Activated CD8-positive, alpha-beta T cell treated with anti-CD3 and anti-CD28 coated beads for 36 hours (primary cell): ENCODE data around the gene ACOT7. TPM values are rescaled to one million over a fixed set of nuclear protein-coding genes. Genes with fewer than 3 reads are reported as not detected.

Source experiments
- ATAC-seq: fragments of 200-7000 bp; cut with Tn5 transposase; one replicate; pipeline ENCODE4 v1.10.0; 2021; ENCODE audit warnings: mild to moderate bottlenecking, moderate library complexity
- CTCF ChIA-PET: fragments of 350-600 bp; sonication (Branson Sonifier 250); formaldehyde crosslinking; loops from one replicate; lab custom pipeline; 2021; ENCODE audit warnings: antibody characterized with exemption; lab: Charles Lee
- POLR2A ChIA-PET: fragments of 350-600 bp; sonication (Branson Sonifier 250); formaldehyde crosslinking; loops from one replicate; lab custom pipeline; 2021; ENCODE audit warnings: antibody characterized with exemption; lab: Charles Lee
- DNase-seq: peaks from one replicate; pipeline ENCODE4 v3.0.0-alpha.2; 2020
- H3K27ac Mint-ChIP-seq: one replicate; pipeline ENCODE4 v1.8.0; 2021; ENCODE audit warnings: mild to moderate bottlenecking, mixed read lengths
- H3K27me3 Mint-ChIP-seq: one replicate; pipeline ENCODE4 v1.8.0; 2021; ENCODE audit warnings: mixed read lengths
- H3K36me3 Mint-ChIP-seq: one replicate; pipeline ENCODE4 v1.8.0; 2021; ENCODE audit warnings: low read depth, mixed read lengths
- H3K4me1 Mint-ChIP-seq: one replicate; pipeline ENCODE4 v1.8.0; 2021; ENCODE audit warnings: low read depth, mixed read lengths
- H3K4me3 Mint-ChIP-seq: one replicate; pipeline ENCODE4 v1.8.0; 2021; ENCODE audit warnings: mild to moderate bottlenecking, moderate library complexity, mixed read lengths
- H3K9me3 Mint-ChIP-seq: one replicate; pipeline ENCODE4 v1.8.0; 2021; ENCODE audit warnings: mixed read lengths
- CTCF ChIP-seq: fragments of 200-600 bp; IDR thresholded peaks from one replicate; pipeline ENCODE4 v1.8.0; 2022; ENCODE audit warnings: antibody characterized with exemption, mild to moderate bottlenecking
- intact Hi-C: fragments of 100-400 bp; cut with micrococcal nuclease; formaldehyde crosslinking; loops from one replicate; pipeline ENCODE4 v1.10.0; 2022
- total RNA-seq, 2 experiments: library from RNA; stranded (reverse); gene quantifications; one replicate each; pipeline ENCODE4 v1.2.3, GENCODE V29; 2021

ACOT7 gene
- total RNA-seq, 2 experiments from 2014 or later = 80.4 to 86.7 TPM

- Mint-ChIP-seq H3K36me3 (peaks cover 2% of the 10 kb centered on the region), H3K4me3 (no peak overlapping the region), H3K9me3 (no peaks in the 10 kb centered on the region), H3K27ac (no peak overlapping the region), H3K4me1 (peaks cover 2% of the 10 kb centered on the region), H3K27me3 (no peaks in the 10 kb centered on the region)
- ChIA-PET POLR2A (no interaction called here), CTCF (interaction anchor here (2.1 kb wide), 1 partner anchor 44 kb away, joined by 4 read pairs; no protein-coding TSS in a partner anchor)
- intact Hi-C loops = no loop called here
- ATAC-seq = no peak
- TF ChIP-seq CTCF = no peak
- DNase-seq = no peak
These were observed 94.6 kb downstream of the ACOT7 start for GRCh38 chr1:6298940-6299465.

GRCh38 chr1:6298530-6298929 lies 95.0 kb downstream of the ACOT7 start:
- Mint-ChIP-seq H3K4me3 (no peak overlapping the region), H3K27me3 (no peaks in the 10 kb centered on the region), H3K9me3 (no peaks in the 10 kb centered on the region), H3K36me3 (peaks cover 5% of the 10 kb centered on the region), H3K4me1 (peaks cover 2% of the 10 kb centered on the region), H3K27ac (no peak overlapping the region)
- TF ChIP-seq CTCF = no peak
- ATAC-seq = no peak
- ChIA-PET POLR2A (no interaction called here), CTCF (interaction anchor here (2.1 kb wide), 1 partner anchor 45 kb away, joined by 4 read pairs; no protein-coding TSS in a partner anchor)
- no peak for DNase-seq
- intact Hi-C loops = no loop called here

- Mint-ChIP-seq H3K9me3 (no peaks in the 10 kb centered on the region), H3K27me3 (no peaks in the 10 kb centered on the region)
- POLR2A ChIA-PET = no interaction called here
These were observed 97.7 kb downstream of the ACOT7 start for GRCh38 chr1:6295910-6296309.

GRCh38 chr1:6294890-6295556 lies 98.5 kb downstream of the ACOT7 start:
- intact Hi-C loops = no loop called here
- no peak for DNase-seq
- Mint-ChIP-seq H3K27me3 (no peaks in the 10 kb centered on the region), H3K27ac (no peak overlapping the region), H3K36me3 (peaks cover 10% of the 10 kb centered on the region), H3K9me3 (no peaks in the 10 kb centered on the region), H3K4me3 (no peak overlapping the region), H3K4me1 (peaks cover 2% of the 10 kb centered on the region)
- ChIA-PET CTCF (interaction anchor here (0.6 kb wide), 1 partner anchor 110 kb away, joined by 3 read pairs; no protein-coding TSS in a partner anchor), POLR2A (no interaction called here)
- no peak for TF ChIP-seq CTCF
- no peak for ATAC-seq

More at GRCh38 chr1:6295910-6296309, 97.7 kb downstream of the ACOT7 start:
- Mint-ChIP-seq H3K27ac (no peak overlapping the region), H3K4me3 (no peak overlapping the region), H3K4me1 (peaks cover 2% of the 10 kb centered on the region), H3K36me3 (peaks cover 10% of the 10 kb centered on the region)
- no peak for ATAC-seq
- no peak for DNase-seq
- CTCF ChIA-PET = interaction anchor here (0.6 kb wide), 1 partner anchor 109 kb away, joined by 3 read pairs; no protein-coding TSS in a partner anchor
- no peak for TF ChIP-seq CTCF
- intact Hi-C loops = no loop called here
